Osteocyte (in vitro differentiated cells): ENCODE results near the gene SULT1C2. TPM values are rescaled to one million over a fixed set of nuclear protein-coding genes. Genes with fewer than 3 reads are reported as not detected.
"Not testable (repeated sequence)": the region's sequence is repeated elsewhere in the genome, so short reads cannot be mapped to it uniquely, and the experiment has no call there.

Experiments used
- DNase-seq: peaks from one replicate; pipeline ENCODE4 v3.0.0; 2021; ENCODE audit warnings: mixed read lengths; ENCODE audit not compliant: unreplicated experiment; ENCODE audit errors: extremely low spot score
- H3K27ac Mint-ChIP-seq: one replicate; pipeline ENCODE4 v1.8.0; 2021; ENCODE audit warnings: mild to moderate bottlenecking, mixed read lengths; ENCODE audit not compliant: unreplicated experiment
- H3K27me3 Mint-ChIP-seq: one replicate; pipeline ENCODE4 v1.8.0; 2021; ENCODE audit warnings: mixed read lengths; ENCODE audit not compliant: unreplicated experiment
- H3K36me3 Mint-ChIP-seq: one replicate; pipeline ENCODE4 v1.8.0; 2021; ENCODE audit warnings: mixed read lengths; ENCODE audit not compliant: unreplicated experiment
- H3K4me1 Mint-ChIP-seq: one replicate; pipeline ENCODE4 v1.8.0; 2021; ENCODE audit warnings: mixed read lengths; ENCODE audit not compliant: unreplicated experiment
- H3K4me3 Mint-ChIP-seq: one replicate; pipeline ENCODE4 v1.8.0; 2021; ENCODE audit warnings: mild to moderate bottlenecking, moderate library complexity, mixed read lengths; ENCODE audit not compliant: unreplicated experiment
- H3K9me3 Mint-ChIP-seq: one replicate; pipeline ENCODE4 v1.8.0; 2021; ENCODE audit warnings: mixed read lengths; ENCODE audit not compliant: unreplicated experiment
- CTCF ChIP-seq: fragments of 200-600 bp; sonication (generic); IDR thresholded peaks from 2 replicates; pipeline ENCODE4 v1.5.0; 2021; ENCODE audit warnings: antibody characterized with exemption, mild to moderate bottlenecking, moderate library complexity
- total RNA-seq: library from RNA; stranded (reverse); gene quantifications from 2 replicates; pipeline ENCODE4 v1.2.1, GENCODE V29; 2021

SULT1C2 gene
- total RNA-seq, 1 donor from 2014 or later = 1.9 TPM

GRCh38 chr2:108271691-108272253, 16.9 kb upstream of the SULT1C2 start:
- TF ChIP-seq CTCF = no peak
- Mint-ChIP-seq H3K27me3 (peaks cover 1% of the 10 kb centered on the region), H3K9me3 (no peaks in the 10 kb centered on the region), H3K4me3 (peak overlapping the region; percentile 64), H3K36me3 (no peaks in the 10 kb centered on the region), H3K4me1 (peaks cover 37% of the 10 kb centered on the region), H3K27ac (peak overlapping the region; percentile 94)
- no peak for DNase-seq

DNA sequence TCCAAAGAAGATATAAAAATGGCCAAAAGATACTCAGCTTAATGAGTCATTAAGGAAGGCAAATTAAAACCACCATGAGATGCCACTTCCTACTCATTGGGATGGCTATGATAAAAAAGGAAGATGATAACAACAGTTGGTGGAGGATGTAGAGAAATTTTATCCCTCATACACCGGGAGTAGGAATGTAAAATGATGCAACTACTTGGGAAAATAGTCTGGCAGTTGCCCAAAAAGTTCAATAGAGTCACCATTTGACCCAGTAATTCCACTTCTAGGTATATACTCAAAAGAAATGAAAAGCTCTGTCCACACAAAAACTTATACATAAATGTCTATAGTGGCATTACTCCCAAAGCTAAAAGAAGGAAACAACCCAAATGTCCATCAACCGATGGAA, 10.1 kb upstream of the SULT1C2 start:
- no peak overlapping the region for H3K27ac Mint-ChIP-seq

DNA sequence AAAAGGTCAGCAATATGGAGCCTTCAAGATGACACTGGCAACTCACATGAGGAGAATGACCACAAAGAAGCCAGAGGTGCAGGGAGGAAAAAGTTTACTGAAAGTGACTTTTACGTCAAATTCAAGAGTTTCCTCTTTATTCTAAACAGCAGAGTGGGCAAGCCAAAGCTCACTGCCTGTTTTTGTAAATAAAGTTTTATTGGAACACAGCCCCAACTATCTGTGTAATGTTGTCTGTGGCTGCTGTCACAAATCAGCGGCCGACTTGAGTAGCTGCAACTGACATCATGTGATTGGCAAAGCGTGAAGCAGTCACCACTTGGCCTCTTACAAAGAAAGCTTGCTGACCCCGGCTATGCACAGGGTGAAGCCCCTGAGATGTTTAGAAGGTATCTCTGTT, 9.2 kb upstream of the SULT1C2 start:
- Mint-ChIP-seq H3K4me1 (peaks cover 5% of the 10 kb centered on the region), H3K36me3 (peaks cover 2% of the 10 kb centered on the region), H3K9me3 (no peaks in the 10 kb centered on the region), H3K27me3 (peaks cover 32% of the 10 kb centered on the region), H3K4me3 (no peak overlapping the region), H3K27ac (no peak overlapping the region)
- DNase-seq = no peak
- no peak for TF ChIP-seq CTCF

More for the DNA sequence above, 10.1 kb upstream of the SULT1C2 start:
- H3K4me1 Mint-ChIP-seq = peaks cover 5% of the 10 kb centered on the region
- no peaks in the 10 kb centered on the region for H3K9me3 Mint-ChIP-seq
- no peak for DNase-seq
- TF ChIP-seq CTCF = no peak
- H3K4me3 Mint-ChIP-seq = no peak overlapping the region
- H3K27me3 Mint-ChIP-seq = peaks cover 29% of the 10 kb centered on the region
- peaks cover 2% of the 10 kb centered on the region for H3K36me3 Mint-ChIP-seq

DNA sequence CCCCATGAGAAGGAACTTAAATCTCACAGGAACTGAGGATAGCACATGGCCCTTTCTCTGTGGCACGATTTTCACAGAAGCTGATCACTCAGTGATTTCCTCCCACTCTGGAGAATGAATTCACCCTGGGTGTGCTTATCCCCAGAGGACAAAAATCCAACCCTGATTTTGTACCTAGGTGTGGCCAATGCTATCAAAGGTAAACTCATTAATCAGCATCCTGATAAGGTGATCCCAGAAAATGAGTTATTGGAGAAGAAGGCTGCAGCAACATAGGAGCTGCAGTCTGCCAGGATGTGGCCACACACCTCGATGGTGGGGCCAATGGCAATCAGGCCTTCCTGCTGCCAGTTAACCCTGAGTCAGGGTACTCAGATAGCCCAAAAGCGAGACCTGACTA, 8.2 kb upstream of the SULT1C2 start:
- DNase-seq = no peak
- Mint-ChIP-seq H3K36me3 (peaks cover 5% of the 10 kb centered on the region), H3K27me3 (peaks cover 42% of the 10 kb centered on the region), H3K4me1 (peaks cover 5% of the 10 kb centered on the region), H3K4me3 (no peak overlapping the region), H3K9me3 (no peaks in the 10 kb centered on the region), H3K27ac (no peak overlapping the region)
- no peak for TF ChIP-seq CTCF

- H3K27ac Mint-ChIP-seq, H3K9me3 Mint-ChIP-seq, DNase-seq, H3K36me3 Mint-ChIP-seq, H3K4me3 Mint-ChIP-seq: not testable (repeated sequence)
- Mint-ChIP-seq H3K27me3 (peaks cover 28% of the 10 kb centered on the region), H3K4me1 (peaks cover 24% of the 10 kb centered on the region)
Observed at GRCh38 chr2:108284566-108284965, 4.1 kb upstream of the SULT1C2 start.

DNA sequence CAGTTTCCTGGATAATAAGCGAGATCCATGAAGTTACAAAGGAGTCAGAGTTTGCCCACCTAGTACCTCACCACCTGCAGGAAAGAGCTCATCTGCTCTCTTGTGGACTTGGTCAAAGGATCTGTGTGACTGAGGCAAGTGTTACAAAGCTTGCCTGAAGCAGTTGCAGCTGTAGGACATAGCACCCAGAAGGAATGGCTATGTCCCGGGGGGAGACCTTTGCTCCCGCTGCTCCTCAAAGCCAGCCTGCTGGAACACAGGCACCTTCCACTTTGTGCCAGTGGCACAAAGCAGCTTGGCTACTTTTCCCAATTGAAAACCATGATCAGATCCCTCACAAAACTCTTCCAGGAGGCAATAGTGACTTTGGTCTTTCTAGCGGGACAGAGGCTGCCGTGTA, 3.1 kb upstream of the SULT1C2 start:
- peaks cover 2% of the 10 kb centered on the region for H3K36me3 Mint-ChIP-seq
- no peak overlapping the region for H3K4me3 Mint-ChIP-seq
- H3K27ac Mint-ChIP-seq = no peak overlapping the region
- no peak for TF ChIP-seq CTCF
- no peak for DNase-seq
- H3K27me3 Mint-ChIP-seq = peaks cover 24% of the 10 kb centered on the region
- H3K4me1 Mint-ChIP-seq = peaks cover 24% of the 10 kb centered on the region
- H3K9me3 Mint-ChIP-seq = peaks cover 6% of the 10 kb centered on the region
